ENCODE measurements around the gene TMX2.
"Not testable (repeated sequence)": the region's sequence is repeated elsewhere in the genome, so short reads cannot be mapped to it uniquely, and the experiment has no call there.

TMX2 gene

DNA sequence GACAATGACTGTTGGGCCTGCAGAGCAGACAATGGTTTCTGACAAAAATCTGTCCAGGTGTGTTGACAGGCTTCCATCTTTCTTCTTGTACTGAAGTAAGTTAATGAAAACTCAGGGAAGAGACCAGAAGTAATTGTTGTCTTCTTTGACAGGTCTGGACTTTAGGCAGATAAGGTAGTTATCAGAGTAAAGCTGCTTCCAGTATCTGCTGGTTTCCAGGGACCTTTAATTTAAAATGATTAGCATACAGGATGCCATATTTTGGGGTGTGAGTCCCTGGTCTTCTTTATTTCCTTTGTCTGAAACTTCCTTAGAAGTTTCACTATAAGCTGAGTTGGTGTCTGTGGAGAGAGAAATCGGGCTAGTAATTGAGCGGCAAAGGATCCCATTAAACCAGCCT is 1.4 kb downstream of the TMX2 start:
- no peak for DNase-seq (ENCODE audit: low read depth)

DNA sequence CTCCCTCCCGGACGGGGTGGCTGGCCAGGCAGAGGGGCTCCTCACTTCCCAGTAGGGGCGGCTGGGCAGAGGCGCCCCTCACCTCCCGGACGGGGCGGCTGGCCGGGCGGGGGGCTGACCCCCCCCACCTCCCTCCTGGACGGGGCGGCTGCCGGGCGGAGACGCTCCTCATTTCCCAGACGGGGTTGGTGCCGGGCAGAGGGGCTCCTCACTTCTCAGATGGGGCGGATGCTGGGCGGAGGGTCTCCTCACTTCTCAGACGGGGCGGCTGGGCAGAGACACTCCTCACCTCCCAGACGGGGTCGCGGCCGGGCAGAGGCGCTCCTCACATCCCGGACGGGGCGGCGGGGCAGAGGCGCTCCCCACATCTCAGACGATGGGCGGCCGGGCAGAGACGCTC is 4.3 kb downstream of the TMX2 start:
- not testable (repeated sequence) for DNase-seq (ENCODE audit: low read depth)

DNA sequence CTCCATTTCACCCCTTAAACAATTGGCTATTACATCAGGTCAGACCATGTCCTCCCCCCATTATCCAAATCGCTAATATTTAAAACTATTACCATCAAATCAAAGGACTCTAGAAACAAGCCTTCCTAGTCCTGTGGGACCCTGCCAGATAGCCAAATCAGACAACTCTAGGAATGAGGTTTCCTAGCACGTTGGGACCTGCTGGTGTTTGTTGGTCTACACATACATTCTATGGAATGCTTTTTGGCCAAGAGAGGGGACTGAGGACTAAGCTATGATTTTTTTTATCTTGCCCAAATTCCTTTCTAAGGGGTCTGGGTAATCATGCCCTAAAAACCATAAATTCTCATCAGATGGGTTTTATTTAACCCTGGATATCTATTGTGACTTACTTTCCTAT is 14.8 kb downstream of the TMX2 start:
- no peak for DNase-seq (ENCODE audit: low read depth)

DNA sequence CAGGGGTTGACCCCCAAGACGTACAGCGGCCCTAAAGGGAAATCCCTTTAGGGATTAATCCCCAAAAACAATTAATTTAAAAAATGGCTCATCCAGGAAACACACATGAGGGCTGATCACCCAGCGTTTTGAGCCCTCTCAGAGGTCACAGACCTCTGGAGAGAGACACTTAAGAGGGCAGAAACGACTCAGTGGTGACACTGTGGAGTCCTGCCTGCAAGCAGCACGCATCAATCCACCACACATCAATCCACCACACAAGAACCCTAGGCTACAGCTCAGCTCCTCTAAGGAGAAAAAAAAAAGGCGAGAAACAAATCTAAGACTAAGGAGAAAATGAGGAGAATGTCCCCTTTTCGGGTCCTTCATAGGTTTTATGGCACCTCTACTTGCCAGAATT is 16.4 kb downstream of the TMX2 start:
- no peak for DNase-seq (ENCODE audit: low read depth)

DNA sequence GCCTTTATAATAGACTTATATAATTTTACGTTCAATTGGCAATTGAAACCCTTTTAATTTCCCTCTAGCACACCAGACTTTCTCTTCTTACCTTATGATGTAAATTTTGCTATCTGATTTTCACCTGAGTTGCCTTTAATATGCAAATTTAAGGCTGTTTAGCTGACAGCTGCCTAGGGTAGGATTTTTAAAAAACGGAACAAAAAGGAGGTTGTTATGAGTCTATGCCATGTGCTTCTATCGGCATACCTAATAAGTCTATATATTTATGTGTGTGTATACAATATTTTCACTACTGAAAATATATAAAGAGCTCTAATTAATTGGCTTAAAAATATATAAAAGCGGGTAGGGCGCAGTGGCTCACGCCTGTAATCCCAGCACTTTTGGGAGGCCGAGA is 17.1 kb downstream of the TMX2 start:
- DNase-seq (ENCODE audit: low read depth), result no peak

DNA sequence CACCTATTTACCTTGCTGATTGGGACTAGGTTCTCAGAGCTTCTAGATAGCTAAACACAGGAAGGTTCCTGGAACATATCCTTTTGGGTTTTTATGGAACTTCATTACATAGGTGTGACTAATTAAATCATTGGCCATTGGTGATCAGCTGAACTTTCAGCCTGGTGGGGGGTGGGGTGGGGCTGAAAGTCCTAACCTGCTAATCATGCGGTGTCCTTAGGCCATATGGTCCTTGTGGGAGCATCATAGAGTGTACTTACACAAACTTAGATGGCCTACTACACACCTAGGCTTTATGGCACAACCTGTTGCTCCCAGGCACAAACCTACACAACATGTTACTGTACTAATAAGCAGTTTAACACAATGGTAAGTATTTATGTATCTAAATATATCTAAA is 20.3 kb downstream of the TMX2 start:
- DNase-seq (ENCODE audit: low read depth), result no peak

DNA sequence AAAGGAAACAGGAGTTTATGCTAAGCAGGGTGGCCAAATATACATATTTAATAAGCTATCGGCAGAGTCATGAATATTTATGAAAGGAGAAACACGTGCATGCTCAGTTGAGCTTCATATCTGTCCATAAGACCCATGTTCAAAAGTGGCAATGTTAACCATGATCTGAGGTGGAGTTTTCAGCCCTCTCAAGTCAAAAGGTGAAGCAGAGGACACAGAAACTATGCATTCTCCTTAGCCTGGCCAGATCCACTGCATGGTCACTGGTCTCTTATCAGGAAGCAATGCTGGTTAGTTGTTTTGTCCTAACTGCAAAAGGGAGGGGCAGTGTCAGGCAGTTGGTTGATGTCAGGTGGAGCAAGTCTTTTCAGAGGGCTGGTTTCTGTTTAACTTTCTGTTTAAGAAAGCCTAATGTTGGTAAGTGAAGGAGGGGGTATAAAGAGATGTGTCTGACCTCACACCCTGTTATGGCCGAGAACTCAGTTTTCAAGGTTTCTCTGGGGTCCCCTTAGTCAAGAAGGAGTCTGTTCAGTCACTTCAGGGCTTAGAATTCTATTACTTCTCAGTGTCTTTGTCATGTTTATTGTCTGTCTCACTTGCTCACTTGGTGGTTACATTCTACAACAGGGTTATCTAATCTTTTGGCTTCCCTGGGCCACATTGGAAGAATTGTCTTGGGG is 23.4 kb downstream of the TMX2 start:
- peak; percentile 10 for DNase-seq (ENCODE audit: low read depth)

DNA sequence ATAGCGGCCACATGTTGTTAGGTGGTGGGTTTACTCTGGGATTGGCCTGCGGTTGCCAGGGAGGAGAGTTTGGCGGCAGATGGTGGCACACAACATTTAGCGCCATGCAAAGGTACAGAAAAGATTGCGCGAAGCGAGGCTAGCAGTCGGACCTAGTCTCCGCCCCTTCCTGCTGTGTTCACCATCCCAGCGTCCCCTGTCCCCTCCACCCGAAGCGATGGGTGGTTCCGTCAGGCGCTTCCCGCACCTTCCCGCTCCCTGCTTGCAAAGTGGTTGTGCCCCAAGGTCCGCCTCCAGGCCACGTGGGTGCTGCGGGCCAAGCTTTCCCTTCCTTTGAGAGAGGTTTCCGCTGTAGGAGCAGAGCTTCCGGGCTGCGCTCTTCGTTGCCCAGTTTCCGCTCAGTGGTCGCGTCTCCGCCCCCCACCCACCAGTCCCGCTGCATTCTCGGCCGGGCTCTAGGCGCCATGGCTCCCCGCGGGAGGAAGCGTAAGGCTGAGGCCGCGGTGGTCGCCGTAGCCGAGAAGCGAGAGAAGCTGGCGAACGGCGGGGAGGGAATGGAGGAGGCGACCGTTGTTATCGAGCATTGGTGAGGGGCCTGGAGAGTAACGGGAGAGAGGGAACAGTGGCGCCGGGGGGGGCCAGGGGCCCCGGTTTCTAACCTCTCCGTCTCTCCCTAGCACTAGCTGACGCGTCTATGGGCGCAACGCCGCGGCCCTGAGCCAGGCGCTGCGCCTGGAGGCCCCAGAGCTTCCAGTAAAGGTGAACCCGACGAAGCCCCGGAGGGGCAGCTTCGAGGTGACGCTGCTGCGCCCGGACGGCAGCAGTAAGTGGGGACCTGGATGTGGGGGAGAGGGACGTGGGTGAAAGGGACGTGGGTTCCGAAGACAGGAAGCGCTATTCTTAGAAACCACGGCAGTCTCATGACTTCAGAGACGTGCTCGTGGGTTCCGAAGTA is 29.0 kb downstream of the TMX2 start, which contains the start of gene SELENOH:
Gene SELENOH, plus strand, starts transcription at position 360 of the 955 bp plus-strand sequence. Its CDS starts 105 bp downstream, at position 465.
- DNase-seq (ENCODE audit: low read depth), result peak; percentile 99

DNA sequence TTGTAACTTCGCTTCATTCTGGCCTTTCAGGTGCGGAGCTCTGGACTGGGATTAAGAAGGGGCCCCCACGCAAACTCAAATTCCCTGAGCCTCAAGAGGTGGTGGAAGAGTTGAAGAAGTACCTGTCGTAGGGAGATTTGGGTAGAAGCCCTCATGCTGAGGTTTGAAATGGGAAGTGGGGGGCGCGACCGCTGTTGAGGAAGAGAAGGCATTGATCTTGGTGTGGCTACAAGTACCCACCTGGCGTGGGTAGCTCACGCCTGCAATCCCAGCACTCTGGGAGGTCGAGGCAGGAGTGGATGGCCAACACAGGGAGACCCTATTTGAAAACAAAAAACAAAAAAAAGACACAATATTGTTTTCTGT is 29.7 kb downstream of the TMX2 start:
- DNase-seq (ENCODE audit: low read depth), result no peak

DNA sequence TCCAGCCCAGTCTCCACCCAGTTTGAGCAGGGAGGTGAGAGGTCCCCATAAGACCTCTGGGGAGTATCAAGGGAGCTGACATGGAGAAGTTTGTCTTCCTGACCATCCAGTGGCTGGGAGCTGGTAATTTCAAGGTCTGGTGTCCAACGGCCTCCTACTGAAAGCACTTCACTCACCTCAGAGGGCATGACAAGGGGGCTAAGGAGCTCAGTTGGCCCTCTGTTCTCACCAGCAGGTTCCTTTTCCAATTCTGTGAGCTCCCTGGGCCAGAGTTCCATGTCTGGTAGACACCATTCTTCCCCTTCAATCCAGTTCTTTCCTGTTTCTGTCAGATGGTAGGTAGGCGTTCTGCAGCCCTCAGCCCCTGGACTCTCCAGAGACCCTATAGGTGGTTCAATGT is 32.0 kb downstream of the TMX2 start:
- no peak for DNase-seq (ENCODE audit: low read depth)

DNA sequence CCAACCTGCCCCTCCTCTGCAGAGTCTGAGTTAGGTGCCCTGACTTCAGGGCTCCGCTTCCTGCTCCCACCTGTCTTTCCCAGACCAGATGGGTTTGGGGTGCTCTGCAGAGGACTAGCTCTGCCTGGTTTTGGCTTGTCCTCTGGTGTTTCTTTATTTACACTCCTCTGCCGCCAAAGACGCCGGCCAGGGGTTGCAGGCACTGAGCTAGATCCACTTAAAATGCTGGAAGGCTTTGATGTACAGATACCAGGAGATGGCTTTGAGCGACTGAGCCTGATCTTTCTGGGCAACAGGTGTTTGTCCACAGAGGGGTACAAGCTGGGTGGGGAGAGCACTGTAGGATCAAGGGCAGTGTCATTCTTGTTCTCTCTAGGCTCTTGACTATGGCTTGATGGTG is 32.8 kb downstream of the TMX2 start:
- DNase-seq (ENCODE audit: low read depth), result no peak

DNA sequence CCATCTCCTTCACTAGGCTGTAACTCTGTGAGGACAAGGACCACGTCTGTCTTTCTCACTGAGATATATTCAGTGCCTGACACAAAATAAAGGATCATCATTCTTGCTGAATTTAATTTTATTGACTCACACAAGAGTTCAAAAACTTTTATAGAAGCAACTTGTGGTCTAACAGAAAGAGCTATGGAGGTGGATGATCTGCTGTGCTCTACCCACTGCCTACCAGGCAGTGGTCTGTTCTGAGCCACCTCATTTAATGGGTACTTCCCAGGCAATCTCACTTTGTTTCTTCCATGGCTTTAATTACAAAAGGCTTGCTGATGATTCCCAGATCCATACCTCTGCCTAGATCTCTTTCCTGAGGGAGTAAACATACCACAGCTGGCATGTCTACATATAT is 34.5 kb downstream of the TMX2 start:
- no peak for DNase-seq (ENCODE audit: low read depth)

DNA sequence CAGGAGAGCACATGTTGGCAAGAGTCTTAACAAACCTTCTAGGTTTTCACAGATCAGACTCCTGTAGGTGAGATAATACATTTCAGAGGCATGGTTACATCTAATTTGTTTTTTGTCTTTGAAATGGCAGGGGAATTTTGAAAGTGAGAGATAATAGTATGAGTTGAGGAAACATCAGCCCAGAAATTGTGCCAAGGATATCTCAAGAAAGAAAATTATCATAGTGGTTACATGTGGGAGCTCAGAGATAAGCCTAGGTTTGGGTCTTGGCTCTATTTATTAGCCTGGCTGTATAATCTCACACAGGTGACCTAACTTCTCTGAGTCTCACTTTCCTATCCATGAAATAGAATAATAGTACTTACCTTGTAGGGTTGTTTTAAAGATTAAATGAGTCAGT is 38.8 kb downstream of the TMX2 start:
- no peak for DNase-seq (ENCODE audit: low read depth)

DNA sequence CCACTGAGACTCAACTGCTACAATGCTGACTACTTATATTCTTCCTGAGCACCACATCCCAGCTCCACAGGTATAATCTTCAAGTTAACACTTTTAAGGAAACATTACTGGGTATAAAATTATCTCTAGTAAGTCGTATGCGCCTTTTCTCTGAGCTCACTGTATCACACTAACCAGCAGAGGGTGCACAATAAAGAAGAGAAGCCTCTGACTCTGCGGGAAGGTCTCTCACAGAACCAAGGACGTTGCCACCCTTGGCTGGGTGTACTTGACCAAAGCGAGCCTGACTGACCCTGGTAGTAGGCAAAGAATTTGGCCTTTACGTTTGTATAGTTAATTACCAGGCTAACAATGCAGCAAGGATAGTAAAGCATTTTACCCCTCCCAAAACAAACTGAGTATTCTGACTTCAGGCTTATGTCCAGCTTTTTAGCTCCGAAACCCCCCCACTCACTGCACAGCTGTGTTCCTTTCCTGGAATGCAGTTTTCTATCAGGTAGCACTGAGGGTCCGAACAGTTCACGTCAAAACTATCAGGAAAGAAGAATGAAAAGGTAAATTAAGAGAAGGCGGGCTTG is 39.4 kb downstream of the TMX2 start, which contains the start of gene BTBD18:
Gene BTBD18, minus strand, starts transcription at position 144 of the 578 bp plus-strand sequence. CDS start 631 bp downstream, outside the sequence.
- peak; percentile 68 for DNase-seq (ENCODE audit: low read depth)

DNA sequence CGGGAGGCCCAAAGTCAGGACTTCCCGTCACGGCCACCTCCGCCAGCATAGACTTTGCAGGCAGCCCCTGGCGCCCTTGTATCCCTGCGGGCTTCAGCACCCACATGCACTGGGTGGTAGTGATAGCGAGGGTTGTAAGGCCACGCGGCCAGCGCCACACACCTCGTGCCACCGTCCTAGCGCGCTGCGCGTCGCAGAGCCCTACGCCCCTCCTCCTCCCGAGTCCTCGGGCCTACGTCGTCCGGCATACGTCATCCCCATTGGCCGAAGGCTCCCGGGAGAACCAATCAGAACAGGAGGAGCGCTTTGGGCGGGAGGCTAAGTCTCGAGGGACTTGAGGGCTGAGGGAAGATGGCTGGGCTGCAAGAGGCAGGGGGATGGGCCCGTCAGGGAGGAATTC is 40.6 kb downstream of the TMX2 start:
- no peak for DNase-seq (ENCODE audit: low read depth)

DNA sequence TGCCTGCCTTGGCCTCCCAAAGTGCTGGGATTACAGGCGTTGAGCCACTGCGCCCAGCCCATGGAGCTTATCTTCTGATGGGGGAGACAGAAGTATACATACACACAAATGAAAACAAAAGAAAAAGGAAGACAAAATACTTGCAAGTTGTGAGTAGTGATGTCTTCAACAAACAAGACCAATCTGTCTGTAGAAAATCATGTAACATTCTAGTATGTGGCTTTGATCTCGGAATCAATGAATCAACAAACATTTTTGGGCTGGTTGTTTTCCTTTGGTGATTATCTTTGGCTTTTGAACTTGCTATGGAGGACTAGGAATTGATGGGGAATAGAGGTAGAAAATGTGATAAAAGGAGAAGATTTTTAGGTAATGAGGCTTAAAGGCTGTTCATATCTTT is 45.8 kb downstream of the TMX2 start:
- no peak for DNase-seq (ENCODE audit: low read depth)

DNA sequence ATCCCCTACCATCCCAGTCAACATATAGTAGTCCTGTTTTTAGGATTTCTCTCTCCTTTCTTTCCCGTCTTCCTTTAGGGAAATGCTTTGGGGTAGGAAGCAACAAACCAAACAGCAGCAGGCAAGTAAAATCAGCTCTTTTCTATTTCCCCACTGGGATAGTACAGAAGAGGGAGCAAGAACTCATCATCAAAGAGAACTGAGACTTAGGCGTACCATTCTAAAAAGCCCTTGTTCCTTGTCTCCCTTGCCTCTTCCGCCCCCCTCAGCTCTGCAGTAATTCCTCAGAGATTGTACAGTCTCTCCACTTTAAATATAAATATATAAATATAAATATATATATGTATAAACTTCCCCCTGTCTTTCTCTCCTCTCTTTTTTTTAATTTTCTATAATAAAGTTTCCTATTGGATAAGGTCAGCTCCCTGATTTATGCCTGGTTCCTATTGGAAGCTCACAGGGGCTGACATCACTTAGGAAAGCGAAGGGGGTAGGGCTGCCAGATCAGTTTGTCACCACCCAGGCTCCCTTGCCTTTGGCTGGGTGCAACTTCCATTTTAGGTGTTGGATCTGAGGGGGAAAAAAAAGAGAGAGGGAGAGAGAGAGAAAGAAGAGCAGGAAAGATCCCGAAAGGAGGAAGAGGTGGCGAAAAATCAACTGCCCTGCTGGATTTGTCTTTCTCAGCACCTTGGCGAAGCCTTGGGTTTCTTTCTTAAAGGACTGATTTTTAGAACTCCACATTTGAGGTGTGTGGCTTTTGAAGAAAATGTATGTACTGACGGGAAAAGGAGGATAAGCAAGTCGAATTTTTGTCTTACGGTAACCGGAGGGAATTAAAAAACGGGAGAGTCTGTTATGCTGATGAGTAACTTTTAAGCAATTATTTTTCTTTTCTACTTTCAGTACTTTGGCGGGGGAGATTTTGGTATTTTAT is 49.2 kb downstream of the TMX2 start, which contains the start of gene CTNND1:
Gene CTNND1, plus strand, starts transcription at position 502 of the 934 bp plus-strand sequence. CDS start 29,677 bp downstream, outside the sequence.
- DNase-seq (ENCODE audit: low read depth), result peak; percentile 98

DNA sequence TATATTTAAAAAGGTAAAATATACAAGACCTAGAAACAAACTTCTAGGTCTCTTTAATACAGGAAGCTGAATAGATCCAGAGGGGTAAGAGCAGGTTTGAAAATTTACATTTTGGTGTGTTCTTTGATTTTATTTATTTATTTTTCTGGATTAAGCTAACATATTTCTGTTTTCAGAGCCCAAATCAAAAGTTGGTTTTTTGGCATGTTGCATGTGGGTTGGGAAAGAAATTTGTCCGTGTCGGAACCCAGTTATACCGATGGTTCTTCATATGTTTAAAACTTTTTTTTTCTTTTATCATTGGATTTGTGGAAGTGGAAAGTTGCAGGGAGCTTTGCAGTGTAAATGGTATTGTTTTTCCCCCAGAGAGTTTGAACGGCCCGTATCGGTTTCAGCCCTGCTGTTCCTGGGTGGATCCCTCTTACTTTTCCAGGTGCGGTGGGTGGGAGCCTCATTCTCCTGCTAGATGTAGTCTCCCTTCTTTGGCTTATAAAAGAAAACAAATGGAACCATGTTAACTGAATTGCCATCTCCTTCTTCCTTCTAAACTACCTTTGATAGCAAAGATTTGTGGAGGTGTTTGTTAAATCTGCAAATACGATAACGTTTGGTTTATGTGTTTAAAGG is 50.0 kb downstream of the TMX2 start:
- no peak for DNase-seq (ENCODE audit: low read depth)

DNA sequence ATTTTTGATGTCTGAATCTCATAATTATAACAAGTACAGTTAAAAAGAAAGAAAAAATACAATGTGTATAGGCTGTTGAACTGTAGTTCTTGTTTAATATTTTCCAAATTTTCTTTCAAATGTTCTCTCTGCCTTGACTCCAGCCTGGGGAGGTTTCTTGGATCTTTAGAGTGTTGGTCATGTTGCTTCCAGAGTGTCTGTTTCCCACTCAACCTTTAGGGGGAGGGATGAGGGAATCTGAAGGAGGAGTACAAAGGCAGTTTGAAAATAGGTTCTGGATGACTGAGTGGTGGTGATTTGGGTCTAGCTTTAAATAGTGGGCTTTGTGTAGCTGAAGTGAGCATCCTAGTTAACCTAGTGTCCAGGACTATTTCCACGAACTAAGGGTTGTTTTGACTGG is 51.2 kb downstream of the TMX2 start:
- peak; percentile 66 for DNase-seq (ENCODE audit: low read depth)

DNA sequence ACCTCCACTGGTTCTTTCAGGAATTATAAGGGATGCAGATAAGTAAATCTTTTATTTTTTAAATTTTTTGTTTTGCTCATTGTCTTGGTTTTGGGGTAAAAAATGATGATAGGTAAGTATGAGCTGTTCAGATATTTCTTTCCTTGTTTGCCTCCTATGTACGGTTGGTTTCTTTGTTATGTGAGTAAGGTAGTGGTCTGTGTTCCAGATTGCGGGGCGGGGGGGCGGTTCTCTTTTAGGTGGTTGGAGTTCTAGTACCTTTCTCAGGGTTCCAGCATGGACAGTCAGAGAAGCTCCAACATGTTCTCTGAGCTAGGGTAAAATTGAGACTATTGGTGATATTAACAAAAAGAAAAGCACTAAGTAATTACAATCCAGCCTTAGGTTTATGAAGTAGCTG is 51.6 kb downstream of the TMX2 start:
- DNase-seq (ENCODE audit: low read depth), result no peak

DNA sequence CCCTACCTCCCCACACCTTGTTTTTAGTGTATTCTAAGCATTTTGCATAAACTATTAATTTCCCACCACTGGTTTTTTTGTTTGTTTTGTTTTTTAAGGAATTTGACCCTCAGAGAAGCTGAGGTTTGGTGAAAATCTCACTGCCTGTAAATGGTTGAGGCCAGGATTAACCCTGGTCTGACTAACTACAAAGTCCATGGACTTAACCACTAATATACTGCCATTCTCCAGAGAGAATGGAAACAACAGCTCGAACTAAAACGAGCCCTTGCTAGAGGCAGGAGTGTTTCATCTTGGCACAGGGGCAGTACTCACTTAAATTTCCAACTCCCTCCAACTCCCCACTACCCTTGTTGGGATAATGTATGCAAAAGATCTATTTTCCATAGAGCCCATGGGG is 52.2 kb downstream of the TMX2 start:
- DNase-seq (ENCODE audit: low read depth), result peak; percentile 76
